ENCODE data around the gene CD7.

GRCh38 chr17:82300228-82300627 is 17.2 kb downstream of the CD7 start:
- TF ChIP-seq CTCF (IDR thresholded peaks at IDR 0.05 in 8 of 11, conservative IDR thresholded peaks at IDR 0.05 in 3 of 11) (no peak), POLR2A (IDR thresholded peaks at IDR 0.05) (no peak)

All from spleen (tissue), 7 donors.